Endodermal cell (in vitro differentiated cells): ENCODE measurements around the gene RTBDN. TPM values are rescaled to one million over a fixed set of nuclear protein-coding genes. Genes with fewer than 3 reads are reported as not detected.

Experiments
- DNase-seq: peaks from one replicate; pipeline ENCODE4 v3.0.0-alpha.2; 2017
- H3K27ac ChIP-seq: 2 replicates; pipeline ENCODE4 v1.5.1; 2013; ENCODE audit warnings: mild to moderate bottlenecking, low read depth, low read length, moderate library complexity
- H3K27me3 ChIP-seq: 2 replicates; pipeline ENCODE4 v1.6.1; 2013; ENCODE audit warnings: mild to moderate bottlenecking, low read length, moderate library complexity; ENCODE audit not compliant: insufficient read depth, control insufficient read depth, poor library complexity, severe bottlenecking
- H3K36me3 ChIP-seq: 2 replicates; pipeline ENCODE4 v1.7.0; 2013; ENCODE audit warnings: mild to moderate bottlenecking, low read length, moderate library complexity; ENCODE audit not compliant: control insufficient read depth, insufficient read depth
- H3K4me1 ChIP-seq: one replicate; pipeline ENCODE4 v1.7.0; 2013; ENCODE audit warnings: low read length; ENCODE audit not compliant: control insufficient read depth, insufficient read depth
- H3K4me3 ChIP-seq: 2 replicates; pipeline ENCODE4 v1.5.1; 2013; ENCODE audit warnings: mild to moderate bottlenecking, low read length, moderate library complexity
- H3K9ac ChIP-seq: 2 replicates; pipeline ENCODE4 v1.6.1; 2013; ENCODE audit warnings: mild to moderate bottlenecking, low read length, moderate library complexity; ENCODE audit not compliant: poor library complexity, severe bottlenecking; ENCODE audit errors: extremely low read depth
- H3K9me3 ChIP-seq: 2 replicates; pipeline ENCODE4 v1.6.1; 2013; ENCODE audit warnings: mild to moderate bottlenecking, low read length, moderate library complexity; ENCODE audit not compliant: control insufficient read depth
- H3K27ac Mint-ChIP-seq: 2 replicates; pipeline ENCODE4 v1.8.0; 2020; ENCODE audit warnings: mixed read lengths
- H3K27me3 Mint-ChIP-seq: 2 replicates; pipeline ENCODE4 v1.8.0; 2021; ENCODE audit warnings: mild to moderate bottlenecking, mixed read lengths; ENCODE audit not compliant: insufficient read depth
- H3K36me3 Mint-ChIP-seq: 2 replicates; pipeline ENCODE4 v1.8.0; 2020; ENCODE audit warnings: low read depth, mixed read lengths
- H3K4me1 Mint-ChIP-seq: 2 replicates; pipeline ENCODE4 v1.8.0; 2020; ENCODE audit warnings: mixed read lengths
- H3K4me3 Mint-ChIP-seq: 2 replicates; pipeline ENCODE4 v1.8.0; 2020; ENCODE audit warnings: mild to moderate bottlenecking, moderate library complexity, mixed read lengths
- H3K9me3 Mint-ChIP-seq: 2 replicates; pipeline ENCODE4 v1.8.0; 2020; ENCODE audit warnings: mild to moderate bottlenecking, mixed read lengths
- CTCF ChIP-seq: fragments of 200-600 bp; sonication (generic); conservative IDR thresholded peaks from 2 replicates; pipeline ENCODE4 v1.5.0; 2021; ENCODE audit warnings: antibody characterized with exemption, mild to moderate bottlenecking
- WGBS, 2 experiments: methylation state at CpG; one replicate each; pipeline versions ENCODE4 v1.1.5 to v1.1.7; 2013; ENCODE audit warnings: missing lambda C conversion rate in 2 of 2, mixed read lengths in 1 of 2; ENCODE audit not compliant: insufficient coverage in 1 of 2, insufficient read length in 1 of 2; 5-methylcytosine and 5-hydroxymethylcytosine counted together
- total RNA-seq, 2 donors: library from RNA; stranded (reverse); fragmentation: NEBNext Ultra II Directional in 1 of 2; extraction: Animal tissue kit (Norgen Biotek cat#: 25700) in 1 of 2; gene quantifications; 2 replicates in 1 of 2; 3 replicates in 1 of 2; pipeline ENCODE4 v1.2.1, GENCODE V29; 2021

RTBDN gene
- total RNA-seq, 2 donors from 2014 or later, result 0.68 to 1.7 TPM

- H3K27ac ChIP-seq, result no peak overlapping the region
- WGBS, 2 experiments, result 89 to 91% methylated on average over 17 to 19 of the region's 19 CpGs
- H3K27me3 ChIP-seq, result no peaks in the 10 kb centered on the region
- TF ChIP-seq CTCF, result no peak
- Mint-ChIP-seq H3K4me1 (peaks cover 5% of the 10 kb centered on the region), H3K9me3 (no peaks in the 10 kb centered on the region), H3K27ac (no peak overlapping the region), H3K4me3 (no peak overlapping the region), H3K36me3 (peaks cover 4% of the 10 kb centered on the region), H3K27me3 (peaks cover 7% of the 10 kb centered on the region)
- no peaks in the 10 kb centered on the region for H3K36me3 ChIP-seq
- no peak overlapping the region for H3K4me3 ChIP-seq
- no peaks in the 10 kb centered on the region for H3K4me1 ChIP-seq
- DNase-seq, result peak; percentile 67
- no peak overlapping the region for H3K9ac ChIP-seq
- H3K9me3 ChIP-seq, result no peaks in the 10 kb centered on the region
Measured at GRCh38 chr19:12865746-12866415, 31.5 kb upstream of the RTBDN start.

- Histone ChIP-seq H3K4me1 (no peaks in the 10 kb centered on the region), H3K27me3 (no peaks in the 10 kb centered on the region), H3K9me3 (no peaks in the 10 kb centered on the region), H3K9ac (no peak overlapping the region), H3K27ac (no peak overlapping the region), H3K4me3 (no peak overlapping the region), H3K36me3 (no peaks in the 10 kb centered on the region)
- Mint-ChIP-seq H3K27ac (no peak overlapping the region), H3K9me3 (no peaks in the 10 kb centered on the region), H3K4me3 (no peak overlapping the region), H3K36me3 (peaks cover 4% of the 10 kb centered on the region), H3K4me1 (peaks cover 5% of the 10 kb centered on the region), H3K27me3 (peaks cover 7% of the 10 kb centered on the region)
- WGBS, 2 experiments, result 90 to 93% methylated on average over 27 to 34 of the region's 34 CpGs
- peak; percentile 17 for TF ChIP-seq CTCF
- DNase-seq, result no peak
Measured at GRCh38 chr19:12864721-12865715, 30.6 kb upstream of the RTBDN start.

- WGBS, 2 experiments, result 92 to 100% methylated on average over 3 to 4 of the region's 4 CpGs
- Histone ChIP-seq H3K27me3 (no peaks in the 10 kb centered on the region), H3K4me3 (no peak overlapping the region), H3K9ac (no peak overlapping the region), H3K9me3 (no peaks in the 10 kb centered on the region), H3K27ac (no peak overlapping the region), H3K36me3 (no peaks in the 10 kb centered on the region), H3K4me1 (no peaks in the 10 kb centered on the region)
- Mint-ChIP-seq H3K4me3 (no peak overlapping the region), H3K9me3 (no peaks in the 10 kb centered on the region), H3K36me3 (peaks cover 2% of the 10 kb centered on the region), H3K27me3 (peaks cover 7% of the 10 kb centered on the region), H3K27ac (no peak overlapping the region), H3K4me1 (peaks cover 5% of the 10 kb centered on the region)
- no peak for DNase-seq
- TF ChIP-seq CTCF, result no peak
Measured at GRCh38 chr19:12864143-12864542, 29.8 kb upstream of the RTBDN start.
